ENCODE measurements around the gene SVIL.
"Not testable (repeated sequence)": the region's sequence is repeated elsewhere in the genome, so short reads cannot be mapped to it uniquely, and the experiment has no call there.

DNA sequence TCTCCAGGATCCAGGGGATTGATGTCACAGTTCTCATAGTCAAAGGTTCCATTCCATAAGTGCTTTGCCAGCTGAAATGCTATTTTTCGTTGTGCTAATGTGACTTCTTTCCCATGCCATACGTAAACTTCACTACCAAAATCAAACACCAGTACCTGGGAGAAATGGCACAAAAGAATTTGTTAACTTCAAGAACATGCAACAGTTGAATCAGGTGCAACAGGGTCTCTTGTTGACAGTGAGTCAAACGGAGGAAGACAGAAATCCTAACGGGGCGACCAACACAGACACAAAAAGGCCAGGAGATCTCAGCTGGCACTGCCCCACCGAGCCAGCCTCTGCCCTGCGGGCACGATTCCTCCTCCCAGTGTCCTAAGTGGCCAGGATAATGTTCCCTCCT is 150.1 kb downstream of the SVIL start:
- TF ChIP-seq, protein P1, sequence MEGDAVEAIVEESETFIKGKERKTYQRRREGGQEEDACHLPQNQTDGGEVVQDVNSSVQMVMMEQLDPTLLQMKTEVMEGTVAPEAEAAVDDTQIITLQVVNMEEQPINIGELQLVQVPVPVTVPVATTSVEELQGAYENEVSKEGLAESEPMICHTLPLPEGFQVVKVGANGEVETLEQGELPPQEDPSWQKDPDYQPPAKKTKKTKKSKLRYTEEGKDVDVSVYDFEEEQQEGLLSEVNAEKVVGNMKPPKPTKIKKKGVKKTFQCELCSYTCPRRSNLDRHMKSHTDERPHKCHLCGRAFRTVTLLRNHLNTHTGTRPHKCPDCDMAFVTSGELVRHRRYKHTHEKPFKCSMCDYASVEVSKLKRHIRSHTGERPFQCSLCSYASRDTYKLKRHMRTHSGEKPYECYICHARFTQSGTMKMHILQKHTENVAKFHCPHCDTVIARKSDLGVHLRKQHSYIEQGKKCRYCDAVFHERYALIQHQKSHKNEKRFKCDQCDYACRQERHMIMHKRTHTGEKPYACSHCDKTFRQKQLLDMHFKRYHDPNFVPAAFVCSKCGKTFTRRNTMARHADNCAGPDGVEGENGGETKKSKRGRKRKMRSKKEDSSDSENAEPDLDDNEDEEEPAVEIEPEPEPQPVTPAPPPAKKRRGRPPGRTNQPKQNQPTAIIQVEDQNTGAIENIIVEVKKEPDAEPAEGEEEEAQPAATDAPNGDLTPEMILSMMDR (conservative IDR thresholded peaks at IDR 0.05; ENCODE audit: low read length), result not testable (repeated sequence)
- not testable (repeated sequence) for TF ChIP-seq EZH2phosphoT487 (IDR thresholded peaks at IDR 0.05; ENCODE audit: borderline replicate concordance)
